H9 (cell line): ENCODE data around the gene ASB12. TPM values are rescaled to one million over a fixed set of nuclear protein-coding genes. Genes with fewer than 3 reads are reported as not detected.

Experiments used
- DNase-seq: peaks from one replicate; pipeline ENCODE4 v3.0.0-alpha.2; 2017
- H2AFZ ChIP-seq: one replicate; pipeline ENCODE4 v1.6.1; 2013; ENCODE audit warnings: mild to moderate bottlenecking, low read length, control low read depth, moderate library complexity
- H2AK5ac ChIP-seq: 2 replicates; pipeline ENCODE4 v1.6.1; 2013; ENCODE audit warnings: low read length, control low read depth, mixed read lengths; ENCODE audit not compliant: insufficient read length
- H2BK120ac ChIP-seq: one replicate; pipeline ENCODE4 v1.6.1; 2013; ENCODE audit warnings: low read depth, mild to moderate bottlenecking, low read length, control low read depth, inconsistent platforms; ENCODE audit not compliant: poor library complexity, severe bottlenecking
- H2BK12ac ChIP-seq: 2 replicates; pipeline ENCODE4 v1.6.1; 2013; ENCODE audit warnings: low read length, control low read depth, mixed read lengths, low read depth; ENCODE audit not compliant: insufficient read length
- H2BK15ac ChIP-seq: 2 replicates; pipeline ENCODE4 v1.6.1; 2013; ENCODE audit warnings: low read depth, low read length, control low read depth
- H2BK20ac ChIP-seq: one replicate; pipeline ENCODE4 v1.6.1; 2013; ENCODE audit warnings: low read depth, mild to moderate bottlenecking, low read length, control low read depth, inconsistent platforms; ENCODE audit not compliant: poor library complexity, severe bottlenecking
- H2BK5ac ChIP-seq: 2 replicates; pipeline ENCODE4 v1.6.1; 2013; ENCODE audit warnings: low read length, control low read depth, mixed read lengths; ENCODE audit not compliant: insufficient read length
- H3K14ac ChIP-seq: 2 replicates; pipeline ENCODE4 v1.6.1; 2013; ENCODE audit warnings: low read length, control low read depth; ENCODE audit not compliant: insufficient read depth
- H3K18ac ChIP-seq: 2 replicates; pipeline ENCODE4 v1.6.1; 2013; ENCODE audit warnings: low read depth, mild to moderate bottlenecking, mixed read lengths, low read length, control low read depth; ENCODE audit not compliant: insufficient read length
- H3K23ac ChIP-seq: 2 replicates; pipeline ENCODE4 v1.6.1; 2013; ENCODE audit warnings: low read length, control low read depth, mixed read lengths, low read depth; ENCODE audit not compliant: insufficient read length
- H3K23me2 ChIP-seq: 2 replicates; pipeline ENCODE4 v1.6.1; 2013; ENCODE audit warnings: low read depth, mild to moderate bottlenecking, mixed read lengths, low read length, control low read depth; ENCODE audit not compliant: insufficient read length, poor library complexity, severe bottlenecking
- H3K27ac ChIP-seq: 2 replicates; pipeline ENCODE4 v1.5.1; 2013; ENCODE audit warnings: low read length, control low read depth, mixed read lengths, low read depth; ENCODE audit not compliant: insufficient read length
- H3K27me3 ChIP-seq: 2 replicates; pipeline ENCODE4 v1.6.1; 2013; ENCODE audit warnings: low read length, control low read depth, inconsistent platforms; ENCODE audit not compliant: insufficient read depth
- H3K4ac ChIP-seq: 2 replicates; pipeline ENCODE4 v1.6.1; 2013; ENCODE audit warnings: low read depth, mild to moderate bottlenecking, control low read depth, inconsistent platforms, low read length, moderate library complexity
- H3K4me1 ChIP-seq: 2 replicates; pipeline ENCODE4 v1.6.1; 2013; ENCODE audit warnings: low read length, control low read depth, inconsistent platforms; ENCODE audit not compliant: insufficient read depth
- H3K4me2 ChIP-seq: 2 replicates; pipeline ENCODE4 v1.6.1; 2013; ENCODE audit warnings: low read length, control low read depth, mixed read lengths; ENCODE audit not compliant: insufficient read length, insufficient read depth
- H3K56ac ChIP-seq: 2 replicates; pipeline ENCODE4 v1.6.1; 2013; ENCODE audit warnings: low read depth, mild to moderate bottlenecking, mixed read lengths, low read length, control low read depth; ENCODE audit not compliant: insufficient read length
- H3K79me1 ChIP-seq: 2 replicates; pipeline ENCODE4 v1.6.1; 2013; ENCODE audit warnings: low read depth, mild to moderate bottlenecking, moderate library complexity, low read length, control low read depth, inconsistent platforms; ENCODE audit not compliant: insufficient read depth, poor library complexity, severe bottlenecking
- H3K79me2 ChIP-seq: 2 replicates; pipeline ENCODE4 v1.6.1; 2013; ENCODE audit warnings: low read length, control low read depth, inconsistent platforms; ENCODE audit not compliant: insufficient read depth
- H3K9ac ChIP-seq: 2 replicates; pipeline ENCODE4 v1.6.1; 2013; ENCODE audit warnings: low read length, control low read depth, mixed read lengths; ENCODE audit not compliant: insufficient read length; ENCODE audit errors: extremely low read depth
- H3K9me3 ChIP-seq: one replicate; pipeline ENCODE4 v1.6.1; 2013; ENCODE audit warnings: low read depth, low read length, inconsistent platforms; ENCODE audit not compliant: control insufficient read depth
- H3T11ph ChIP-seq: one replicate; pipeline ENCODE4 v1.6.1; 2013; ENCODE audit warnings: mild to moderate bottlenecking, low read length, control low read depth, inconsistent platforms
- H4K20me1 ChIP-seq: one replicate; pipeline ENCODE4 v1.6.1; 2013; ENCODE audit not compliant: control insufficient read depth, insufficient read length, insufficient read depth
- H4K5ac ChIP-seq: 2 replicates; pipeline ENCODE4 v1.6.1; 2013; ENCODE audit warnings: low read depth, mild to moderate bottlenecking, mixed read lengths, low read length, control low read depth; ENCODE audit not compliant: insufficient read length
- H4K8ac ChIP-seq: replicated peaks from 2 replicates; pipeline ENCODE4 v1.6.1; 2013; ENCODE audit warnings: low read length, control low read depth, mixed read lengths, low read depth; ENCODE audit not compliant: insufficient read length
- H4K91ac ChIP-seq: 2 replicates; pipeline ENCODE4 v1.6.1; 2013; ENCODE audit warnings: low read depth, mild to moderate bottlenecking, moderate library complexity, mixed read lengths, low read length, control low read depth; ENCODE audit not compliant: insufficient read length
- H3K27ac Mint-ChIP-seq, 3 experiments: 2 replicates in 2 of 3; 3 replicates in 1 of 3; pipeline ENCODE4 v1.8.0; 2020 to 2021; ENCODE audit warnings: mixed read lengths in 3 of 3, mild to moderate bottlenecking in 1 of 3, moderate library complexity in 1 of 3
- H3K27me3 Mint-ChIP-seq: 2 replicates; pipeline ENCODE4 v1.8.0; 2021; ENCODE audit warnings: low read depth, mild to moderate bottlenecking, moderate library complexity, mixed read lengths
- H3K36me3 Mint-ChIP-seq, 3 experiments: 2 replicates in 2 of 3; 3 replicates in 1 of 3; pipeline ENCODE4 v1.8.0; 2020 to 2021; ENCODE audit warnings: low read depth in 3 of 3, mixed read lengths in 3 of 3; ENCODE audit not compliant: insufficient read depth in 1 of 3
- H3K4me1 Mint-ChIP-seq, 2 experiments: 2 replicates each; pipeline ENCODE4 v1.8.0; 2020; ENCODE audit warnings: mixed read lengths in 2 of 2
- H3K4me3 Mint-ChIP-seq, 2 experiments: 2 replicates in 1 of 2; 3 replicates in 1 of 2; pipeline ENCODE4 v1.8.0; 2020 to 2021; ENCODE audit warnings: mild to moderate bottlenecking in 2 of 2, mixed read lengths in 2 of 2, moderate library complexity in 1 of 2
- H3K9me3 Mint-ChIP-seq, 2 experiments: 2 replicates in 1 of 2; 3 replicates in 1 of 2; pipeline ENCODE4 v1.8.0; 2020; ENCODE audit warnings: mild to moderate bottlenecking in 2 of 2, mixed read lengths in 2 of 2, moderate library complexity in 1 of 2
- CTCF ChIP-seq: fragments of 200-600 bp; sonication (generic); conservative IDR thresholded peaks from 3 replicates; pipeline ENCODE4 v1.8.0; 2021; ENCODE audit warnings: antibody characterized with exemption, mild to moderate bottlenecking
- WGBS: extraction: QIAGEN DNeasy Blood & Tissue Kit; methylation state at CpG from one replicate; pipeline ENCODE4 v1.1.7; 2013; ENCODE audit warnings: missing lambda C conversion rate, low lambda C conversion rate, mixed read lengths; ENCODE audit not compliant: insufficient read length; ENCODE audit errors: extremely low coverage; 5-methylcytosine and 5-hydroxymethylcytosine counted together
- total RNA-seq: library from RNA; stranded (reverse); gene quantifications from 2 replicates; pipeline ENCODE4 v1.2.1, GENCODE V29; 2021

ASB12 gene
- total RNA-seq, 1 experiment from 2014 or later, result 0.46 TPM

- H3K9me3 ChIP-seq, result peaks cover 42% of the 10 kb centered on the region
- no peak overlapping the region for H3K23ac ChIP-seq
- H2BK120ac ChIP-seq, result no peak overlapping the region
- no peak overlapping the region for H2AFZ ChIP-seq
- no peak overlapping the region for H4K5ac ChIP-seq
- no peak overlapping the region for H3K27ac ChIP-seq
- no peak overlapping the region for H3K18ac ChIP-seq
- Mint-ChIP-seq H3K4me3 (no peak overlapping the region), H3K9me3 (peaks cover 75 to 77% of the 10 kb centered on the region in 2 experiments), H3K27ac (no peak overlapping the region), H3K36me3 (peaks cover 22 to 30% (median 26%) of the 10 kb centered on the region in 3 experiments), H3K27me3 (no peaks in the 10 kb centered on the region), H3K4me1 (peaks cover 12 to 14% of the 10 kb centered on the region in 2 experiments)
- no peaks in the 10 kb centered on the region for H3K79me2 ChIP-seq
- no peak overlapping the region for H2AK5ac ChIP-seq
- no peak overlapping the region for H2BK20ac ChIP-seq
- no peaks in the 10 kb centered on the region for H3K23me2 ChIP-seq
- no peak overlapping the region for H2BK12ac ChIP-seq
- H3K14ac ChIP-seq, result no peak overlapping the region
- no peak for TF ChIP-seq CTCF
- WGBS, result no CpG with 5 or more reads among the region's 3 CpGs
- H3K4ac ChIP-seq, result no peak overlapping the region
- H3K27me3 ChIP-seq, result no peaks in the 10 kb centered on the region
- no peak overlapping the region for H3K56ac ChIP-seq
- no peak overlapping the region for H3T11ph ChIP-seq
- no peak overlapping the region for H3K9ac ChIP-seq
- H2BK15ac ChIP-seq, result no peak overlapping the region
- no peak overlapping the region for H4K8ac ChIP-seq
- no peak overlapping the region for H4K91ac ChIP-seq
- no peaks in the 10 kb centered on the region for H4K20me1 ChIP-seq
- H3K4me2 ChIP-seq, result no peak overlapping the region
- DNase-seq, result no peak
- H3K79me1 ChIP-seq, result no peaks in the 10 kb centered on the region
- no peak overlapping the region for H2BK5ac ChIP-seq
- no peaks in the 10 kb centered on the region for H3K4me1 ChIP-seq
These were observed 38.4 kb downstream of the ASB12 start for GRCh38 chrX:64192040-64192439.
